ENCODE results near the gene SOCS4. TPM values are rescaled to one million over a fixed set of nuclear protein-coding genes. Genes with fewer than 3 reads are reported as not detected.
"Not testable (repeated sequence)": the region's sequence is repeated elsewhere in the genome, so short reads cannot be mapped to it uniquely, and the experiment has no call there.

Gene SOCS4, protein sequence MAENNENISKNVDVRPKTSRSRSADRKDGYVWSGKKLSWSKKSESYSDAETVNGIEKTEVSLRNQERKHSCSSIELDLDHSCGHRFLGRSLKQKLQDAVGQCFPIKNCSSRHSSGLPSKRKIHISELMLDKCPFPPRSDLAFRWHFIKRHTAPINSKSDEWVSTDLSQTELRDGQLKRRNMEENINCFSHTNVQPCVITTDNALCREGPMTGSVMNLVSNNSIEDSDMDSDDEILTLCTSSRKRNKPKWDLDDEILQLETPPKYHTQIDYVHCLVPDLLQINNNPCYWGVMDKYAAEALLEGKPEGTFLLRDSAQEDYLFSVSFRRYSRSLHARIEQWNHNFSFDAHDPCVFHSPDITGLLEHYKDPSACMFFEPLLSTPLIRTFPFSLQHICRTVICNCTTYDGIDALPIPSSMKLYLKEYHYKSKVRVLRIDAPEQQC
- total RNA-seq, result 10 to 100 TPM; 25.9 to 27.0 TPM

DNA sequence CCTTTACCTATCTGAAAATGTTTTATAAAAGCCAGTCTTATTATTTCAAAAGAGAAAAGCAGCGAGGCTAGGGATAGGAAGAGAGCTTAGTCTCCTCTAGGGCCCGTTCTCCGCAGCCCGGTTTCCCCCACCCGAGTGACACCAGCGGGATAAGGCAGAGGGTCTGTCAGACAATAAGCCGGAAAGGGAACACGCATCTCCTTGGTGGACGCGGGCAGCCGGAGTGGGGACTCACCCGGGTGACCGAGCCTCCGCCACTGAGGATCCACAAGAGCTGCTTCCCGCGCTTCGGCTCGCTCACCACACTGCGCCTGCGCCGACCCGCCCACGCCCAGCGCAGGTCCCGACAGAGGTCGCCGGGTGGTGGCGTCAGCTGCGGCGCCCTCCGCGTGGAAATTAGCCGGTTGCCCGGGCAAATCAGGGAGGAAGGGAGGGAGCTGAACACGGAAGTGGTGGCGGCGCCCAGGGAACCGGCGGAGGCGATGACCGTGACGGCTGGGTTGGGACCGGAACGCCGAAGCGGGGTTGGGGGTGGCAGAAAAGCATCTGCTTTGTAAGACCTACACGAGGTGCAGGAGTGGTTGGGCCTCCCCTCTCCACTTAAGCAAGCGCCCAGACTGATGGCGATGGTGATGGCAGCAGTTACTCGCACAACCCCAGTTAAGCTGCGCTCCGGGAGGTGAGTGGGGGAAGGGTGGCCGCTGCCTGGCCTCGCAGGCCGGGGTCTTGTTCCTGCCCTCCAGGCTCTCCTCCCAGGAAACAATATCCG is at the start of gene SOCS4, which contains the start of gene WDHD1:
Gene SOCS4, plus strand, starts transcription at position 444 of the 769 bp plus-strand sequence. CDS start 15,806 bp downstream, outside the sequence.
Gene WDHD1, minus strand, starts transcription at position 307 of the 769 bp plus-strand sequence. CDS start 312 bp downstream, outside the sequence.
- Mint-ChIP-seq H3K27ac (peak within 1 kb of the TSS; percentile 99), H3K27me3 (ENCODE audit: low read depth) (no peaks in the 10 kb centered on the region), H3K9me3 (no peaks in the 10 kb centered on the region), H3K36me3 (ENCODE audit: insufficient read depth in 2 of 2) (peaks cover 0 to 15% of the 10 kb centered on the region in 2 donors), H3K4me1 (ENCODE audit: low read depth) (peaks cover 45% of the 10 kb centered on the region), H3K4me3 (peak within 1 kb of the TSS; percentile 87 to 94)
- DNase-seq, result peak; percentile 97 to 99
- peak; percentile 96 to 97 for ATAC-seq (replicated peaks in 1 of 2)

DNA sequence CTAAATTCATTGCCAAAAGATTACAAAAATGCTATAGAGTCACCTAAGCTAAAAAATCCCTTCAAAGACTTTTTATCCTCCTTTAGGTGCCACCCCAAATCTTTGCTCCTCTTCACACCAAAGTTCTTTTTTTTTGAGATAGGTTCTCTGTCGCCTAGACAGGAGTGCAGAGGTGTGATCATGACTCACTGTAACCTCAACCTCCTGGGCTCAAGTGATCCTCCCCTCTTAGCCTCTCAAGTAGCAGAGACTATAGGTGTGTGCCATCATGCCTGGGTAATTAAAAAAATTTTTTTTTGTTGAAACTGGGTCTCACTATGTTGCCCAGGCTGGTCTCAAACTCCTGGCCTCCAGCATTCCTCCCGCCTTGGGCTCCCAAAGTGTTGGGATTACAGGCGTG is 48.0 kb upstream of the SOCS4 start:
- DNase-seq (no peak), ATAC-seq (replicated peaks in 1 of 2) (peak in 1 of 2 donors; percentile 35)
- Mint-ChIP-seq H3K4me3 (no peak overlapping the region), H3K4me1 (ENCODE audit: low read depth) (no peaks in the 10 kb centered on the region), H3K9me3 (no peaks in the 10 kb centered on the region), H3K27me3 (ENCODE audit: low read depth) (no peaks in the 10 kb centered on the region), H3K27ac (no peak overlapping the region), H3K36me3 (ENCODE audit: insufficient read depth in 2 of 2) (peaks cover 0 to 7% of the 10 kb centered on the region in 2 donors)

DNA sequence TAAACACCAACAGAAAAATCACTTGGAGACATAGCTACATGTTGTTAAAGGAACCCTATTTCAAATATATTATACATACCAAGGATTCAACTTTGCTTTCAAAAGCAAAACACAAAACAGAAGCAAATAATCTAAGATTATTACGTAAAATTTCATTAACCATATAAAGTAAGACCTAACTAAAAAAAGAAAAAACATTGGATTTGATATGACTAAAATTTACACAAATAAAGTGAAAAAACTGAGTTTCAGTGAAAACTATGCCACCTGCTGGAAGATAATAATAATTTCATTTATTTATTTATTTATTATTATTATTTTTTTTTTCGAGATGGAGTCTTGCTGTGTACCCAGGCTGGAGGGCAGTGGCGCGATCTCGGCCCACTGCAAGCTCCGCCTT is 45.3 kb upstream of the SOCS4 start:
- H3K27ac Mint-ChIP-seq, result no peak overlapping the region
- no peak overlapping the region for H3K4me3 Mint-ChIP-seq
- H3K4me1 Mint-ChIP-seq (ENCODE audit: low read depth), result no peaks in the 10 kb centered on the region
- no peaks in the 10 kb centered on the region for H3K9me3 Mint-ChIP-seq
- ATAC-seq (replicated peaks in 1 of 2) (no peak), DNase-seq (no peak)
- peaks cover 5 to 20% of the 10 kb centered on the region in 2 donors for H3K36me3 Mint-ChIP-seq (ENCODE audit: insufficient read depth in 2 of 2)
- no peaks in the 10 kb centered on the region for H3K27me3 Mint-ChIP-seq (ENCODE audit: low read depth)

DNA sequence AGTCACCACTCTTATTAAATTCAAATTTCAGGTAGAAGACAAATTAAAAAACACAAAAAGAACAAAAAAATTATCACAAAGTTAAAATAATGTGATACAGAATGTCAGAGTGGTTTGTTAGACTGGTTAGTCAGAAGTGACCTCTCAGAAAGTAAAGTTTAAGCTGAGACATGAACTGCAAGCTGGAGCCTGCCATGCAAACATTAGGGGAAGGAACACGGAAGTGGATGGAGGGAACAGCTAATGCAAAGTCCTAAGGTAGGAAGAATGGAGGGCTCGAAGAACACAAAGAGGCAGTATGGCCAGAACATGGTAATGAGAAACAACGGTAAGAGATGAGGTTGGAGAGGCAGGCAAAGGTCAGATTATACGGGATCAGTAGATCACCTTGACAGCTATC is 41.9 kb upstream of the SOCS4 start:
- H3K4me3 Mint-ChIP-seq, result no peak overlapping the region

DNA sequence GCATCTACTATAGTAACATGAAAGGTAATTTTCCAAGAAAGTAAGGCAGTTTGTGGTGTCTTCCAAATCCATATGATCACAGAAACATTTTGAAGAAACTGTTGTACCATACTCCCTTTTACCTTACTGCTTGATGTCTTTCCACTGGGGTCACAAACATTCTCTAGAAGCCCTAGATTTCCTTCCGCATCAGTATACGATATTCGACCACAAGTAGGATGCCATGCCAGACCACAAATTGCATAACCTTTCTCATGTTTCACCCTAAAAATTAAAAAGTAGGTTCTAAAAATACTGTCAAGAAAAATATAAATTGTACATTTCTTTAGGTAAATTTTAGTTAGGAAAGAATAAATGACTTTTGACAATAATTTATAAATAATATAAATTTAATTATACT is 26.7 kb upstream of the SOCS4 start:
- H3K4me3 Mint-ChIP-seq, result no peak overlapping the region
- DNase-seq (no peak), ATAC-seq (replicated peaks in 1 of 2) (no peak)
- no peak overlapping the region for H3K27ac Mint-ChIP-seq
- no peaks in the 10 kb centered on the region for H3K27me3 Mint-ChIP-seq (ENCODE audit: low read depth)
- no peaks in the 10 kb centered on the region for H3K9me3 Mint-ChIP-seq
- peaks cover 7 to 33% of the 10 kb centered on the region in 2 donors for H3K36me3 Mint-ChIP-seq (ENCODE audit: insufficient read depth in 2 of 2)
- H3K4me1 Mint-ChIP-seq (ENCODE audit: low read depth), result no peaks in the 10 kb centered on the region

More for the DNA sequence above, 41.9 kb upstream of the SOCS4 start:
- Mint-ChIP-seq H3K36me3 (ENCODE audit: insufficient read depth in 2 of 2) (peaks cover 7 to 38% of the 10 kb centered on the region in 2 donors), H3K4me1 (ENCODE audit: low read depth) (no peaks in the 10 kb centered on the region), H3K27me3 (ENCODE audit: low read depth) (no peaks in the 10 kb centered on the region), H3K9me3 (no peaks in the 10 kb centered on the region), H3K27ac (no peak overlapping the region)
- ATAC-seq (replicated peaks in 1 of 2) (no peak), DNase-seq (no peak)

DNA sequence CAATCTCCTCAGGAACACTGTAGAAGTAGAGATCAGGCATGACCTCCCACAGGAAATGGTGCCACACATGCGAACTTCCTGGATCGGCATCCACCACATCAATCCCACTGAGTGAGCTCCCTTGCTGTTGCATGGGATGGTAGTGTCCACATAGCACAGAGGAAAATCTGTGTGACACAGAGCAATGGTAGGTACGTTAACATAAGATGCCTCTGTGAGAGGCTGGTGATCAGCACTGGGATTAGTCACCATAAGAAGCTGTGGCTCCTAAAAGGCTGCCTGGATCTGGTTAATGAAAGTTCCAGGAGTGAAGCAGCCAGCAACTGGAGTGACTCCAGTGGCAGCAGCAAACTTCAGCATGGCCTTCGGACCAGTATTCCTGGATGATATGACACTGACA is 22.0 kb upstream of the SOCS4 start:
- no peak overlapping the region for H3K27ac Mint-ChIP-seq
- no peaks in the 10 kb centered on the region for H3K9me3 Mint-ChIP-seq
- ATAC-seq (replicated peaks in 1 of 2), result no peak

DNA sequence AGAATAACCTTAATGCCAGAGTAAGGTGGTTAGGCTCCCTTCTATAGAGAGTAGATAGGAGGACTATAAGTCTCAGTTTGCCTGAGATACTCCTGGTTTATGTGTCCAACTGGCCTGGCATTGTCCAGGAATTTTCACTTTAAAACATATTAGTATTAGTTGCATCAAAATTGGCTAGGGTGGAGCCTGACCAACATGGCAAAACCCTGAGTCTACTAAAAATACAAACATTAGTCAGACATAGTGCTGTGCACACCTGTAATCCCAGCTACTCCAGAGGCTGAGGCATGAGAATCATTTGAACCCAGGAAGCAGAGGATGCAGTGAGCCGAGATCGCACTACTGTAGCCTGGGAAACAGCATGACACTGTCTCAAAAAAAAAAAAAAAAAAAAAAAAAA is 12.0 kb upstream of the SOCS4 start:
- Mint-ChIP-seq H3K9me3 (no peaks in the 10 kb centered on the region), H3K4me3 (no peak overlapping the region), H3K27ac (no peak overlapping the region), H3K4me1 (ENCODE audit: low read depth) (no peaks in the 10 kb centered on the region), H3K36me3 (ENCODE audit: insufficient read depth in 2 of 2) (peaks cover 12 to 27% of the 10 kb centered on the region in 2 donors), H3K27me3 (ENCODE audit: low read depth) (no peaks in the 10 kb centered on the region)
- ATAC-seq (replicated peaks in 1 of 2) (no peak), DNase-seq (no peak)

More for the DNA sequence above, 22.0 kb upstream of the SOCS4 start:
- H3K4me1 Mint-ChIP-seq (ENCODE audit: low read depth), result no peaks in the 10 kb centered on the region
- no peaks in the 10 kb centered on the region for H3K27me3 Mint-ChIP-seq (ENCODE audit: low read depth)
- no peak overlapping the region for H3K4me3 Mint-ChIP-seq
- no peak for DNase-seq
- peaks cover 5 to 28% of the 10 kb centered on the region in 2 donors for H3K36me3 Mint-ChIP-seq (ENCODE audit: insufficient read depth in 2 of 2)

DNA sequence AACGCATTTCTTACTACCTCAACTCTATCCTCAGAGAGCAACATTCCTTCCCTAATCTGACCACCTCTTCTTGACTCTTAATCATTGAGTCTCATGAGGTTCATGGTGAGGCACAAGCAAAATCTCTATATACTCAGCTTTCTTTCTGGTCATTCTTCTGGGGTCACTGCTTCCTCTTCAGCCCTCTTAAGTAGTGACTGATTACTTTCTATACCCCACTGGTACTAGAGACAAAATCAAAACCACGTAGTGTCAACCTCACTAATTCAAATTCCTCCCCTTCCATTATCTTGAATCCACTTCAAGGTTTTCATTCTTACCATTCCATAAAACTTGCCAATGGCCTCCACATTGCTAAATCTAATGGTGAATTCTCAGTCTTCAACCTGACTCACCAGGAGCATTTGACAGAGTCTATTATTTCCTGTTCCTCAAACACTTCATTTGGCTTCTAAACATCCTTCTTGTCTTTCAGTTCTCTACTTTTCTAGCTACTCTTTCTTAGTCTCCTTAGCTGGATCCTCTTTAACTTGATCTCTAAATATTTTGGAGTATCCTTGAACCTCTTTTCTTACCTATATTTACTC is 7.0 kb upstream of the SOCS4 start:
- no peaks in the 10 kb centered on the region for H3K27me3 Mint-ChIP-seq (ENCODE audit: low read depth)
- no peak overlapping the region for H3K27ac Mint-ChIP-seq

DNA sequence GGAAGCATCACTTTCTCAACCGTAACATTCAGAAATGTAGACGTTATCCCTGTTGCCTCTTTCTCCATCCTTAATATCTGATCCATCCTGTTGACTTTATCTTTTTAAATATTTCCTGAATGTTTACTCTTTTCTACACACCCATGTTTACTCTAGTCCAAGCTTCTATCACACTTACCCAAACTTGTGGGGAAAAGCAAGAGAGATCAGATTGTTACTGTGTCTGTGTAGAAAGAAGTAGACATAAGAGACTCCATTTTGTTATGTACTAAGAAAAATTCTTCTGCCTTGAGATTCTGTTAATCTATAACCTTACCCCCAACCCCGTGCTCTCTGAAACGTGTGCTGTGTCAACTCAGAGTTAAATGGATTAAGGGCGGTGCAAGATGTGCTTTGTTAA is 2.7 kb upstream of the SOCS4 start:
- H3K9me3 Mint-ChIP-seq; H3K4me3 Mint-ChIP-seq; ATAC-seq (replicated peaks in 1 of 2); DNase-seq; H3K27me3 Mint-ChIP-seq (ENCODE audit: low read depth): not testable (repeated sequence)
- Mint-ChIP-seq H3K36me3 (ENCODE audit: insufficient read depth in 2 of 2) (peaks cover 3 to 26% of the 10 kb centered on the region in 2 donors), H3K27ac (peak overlapping the region; percentile 4), H3K4me1 (ENCODE audit: low read depth) (peaks cover 33% of the 10 kb centered on the region)

More for the DNA sequence above, 7.0 kb upstream of the SOCS4 start:
- ATAC-seq (replicated peaks in 1 of 2) (no peak), DNase-seq (no peak)
- Mint-ChIP-seq H3K9me3 (no peaks in the 10 kb centered on the region), H3K4me1 (ENCODE audit: low read depth) (peaks cover 10% of the 10 kb centered on the region), H3K36me3 (ENCODE audit: insufficient read depth in 2 of 2) (peaks cover 3 to 22% of the 10 kb centered on the region in 2 donors), H3K4me3 (no peak overlapping the region)

DNA sequence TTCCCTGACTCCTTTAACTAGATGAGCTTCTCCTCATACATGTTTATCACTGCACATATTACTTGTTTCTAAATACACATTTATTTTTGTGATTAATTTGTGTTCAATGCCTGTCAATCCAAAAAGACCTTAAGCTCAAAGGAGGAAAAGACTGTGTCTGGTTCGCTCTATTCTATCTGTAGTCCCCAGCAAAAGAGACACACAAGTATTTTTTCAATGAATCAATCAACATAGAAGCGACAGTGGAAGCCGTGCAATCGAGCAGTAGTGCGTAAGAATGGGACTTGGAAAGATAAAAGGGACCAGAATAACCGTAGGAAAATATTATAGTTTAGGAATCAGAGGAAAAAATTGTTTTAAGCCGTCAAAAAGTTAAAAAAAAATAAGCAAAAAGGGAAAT is 1.1 kb upstream of the SOCS4 start:
- peaks cover 3 to 20% of the 10 kb centered on the region in 2 donors for H3K36me3 Mint-ChIP-seq (ENCODE audit: insufficient read depth in 2 of 2)
- H3K4me1 Mint-ChIP-seq (ENCODE audit: low read depth), result peaks cover 47% of the 10 kb centered on the region
- no peaks in the 10 kb centered on the region for H3K27me3 Mint-ChIP-seq (ENCODE audit: low read depth)

DNA sequence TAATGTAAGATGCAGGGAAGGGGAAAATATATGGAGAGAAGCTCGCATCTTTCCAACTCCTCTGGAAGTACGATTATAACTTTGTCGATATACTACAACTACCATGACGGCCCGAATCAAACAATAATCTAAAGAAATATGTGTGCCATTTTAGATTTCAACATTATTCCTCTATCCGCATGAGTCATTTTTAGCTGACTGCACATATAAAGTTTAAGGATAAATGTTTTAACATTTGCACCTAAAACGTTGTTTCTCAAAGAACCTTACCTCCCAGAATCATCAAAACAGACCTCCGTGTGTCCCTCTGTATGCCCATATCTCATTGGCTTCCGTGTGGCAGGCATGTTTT is 619 bp upstream of the SOCS4 start:
- ATAC-seq (replicated peaks in 1 of 2), result no peak
- peaks cover 47% of the 10 kb centered on the region for H3K4me1 Mint-ChIP-seq (ENCODE audit: low read depth)
- H3K9me3 Mint-ChIP-seq, result no peaks in the 10 kb centered on the region
- H3K27ac Mint-ChIP-seq, result peak overlapping the region; percentile 99
- H3K27me3 Mint-ChIP-seq (ENCODE audit: low read depth), result no peaks in the 10 kb centered on the region
- peaks cover 3 to 20% of the 10 kb centered on the region in 2 donors for H3K36me3 Mint-ChIP-seq (ENCODE audit: insufficient read depth in 2 of 2)
- peak overlapping the region; percentile 87 to 94 for H3K4me3 Mint-ChIP-seq
- no peak for DNase-seq

More for the DNA sequence above, 1.1 kb upstream of the SOCS4 start:
- no peak for ATAC-seq (replicated peaks in 1 of 2)
- peak overlapping the region; percentile 99 for H3K27ac Mint-ChIP-seq
- peak overlapping the region; percentile 87 to 94 for H3K4me3 Mint-ChIP-seq
- no peaks in the 10 kb centered on the region for H3K9me3 Mint-ChIP-seq
- DNase-seq, result no peak

DNA sequence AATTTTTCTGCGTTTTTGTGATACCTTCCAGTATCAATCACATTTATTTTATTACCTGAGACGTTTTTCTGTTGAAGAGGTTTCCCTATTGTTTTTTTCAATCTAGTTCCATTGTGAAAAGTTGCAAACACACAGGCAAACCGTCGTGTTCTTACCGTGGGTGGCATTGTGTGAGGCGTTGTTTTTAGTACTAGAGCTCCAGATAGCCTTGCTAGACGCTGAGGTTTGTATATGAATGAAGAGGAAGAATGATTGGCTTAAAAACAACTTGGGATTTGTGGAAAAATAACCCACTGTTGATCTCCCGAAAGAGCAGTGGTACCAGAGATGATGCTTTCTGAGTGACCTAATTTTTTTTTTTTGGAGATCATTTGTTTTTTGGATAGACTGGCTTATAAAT is 1.0 kb downstream of the SOCS4 start:
- ATAC-seq (replicated peaks in 1 of 2) (no peak), DNase-seq (no peak)
- peaks cover 0 to 13% of the 10 kb centered on the region in 2 donors for H3K36me3 Mint-ChIP-seq (ENCODE audit: insufficient read depth in 2 of 2)
- H3K27me3 Mint-ChIP-seq (ENCODE audit: low read depth), result no peaks in the 10 kb centered on the region
- H3K4me1 Mint-ChIP-seq (ENCODE audit: low read depth), result peaks cover 45% of the 10 kb centered on the region
- H3K27ac Mint-ChIP-seq, result peak overlapping the region; percentile 99
- H3K4me3 Mint-ChIP-seq, result peak overlapping the region; percentile 87 to 94
- H3K9me3 Mint-ChIP-seq, result no peaks in the 10 kb centered on the region

DNA sequence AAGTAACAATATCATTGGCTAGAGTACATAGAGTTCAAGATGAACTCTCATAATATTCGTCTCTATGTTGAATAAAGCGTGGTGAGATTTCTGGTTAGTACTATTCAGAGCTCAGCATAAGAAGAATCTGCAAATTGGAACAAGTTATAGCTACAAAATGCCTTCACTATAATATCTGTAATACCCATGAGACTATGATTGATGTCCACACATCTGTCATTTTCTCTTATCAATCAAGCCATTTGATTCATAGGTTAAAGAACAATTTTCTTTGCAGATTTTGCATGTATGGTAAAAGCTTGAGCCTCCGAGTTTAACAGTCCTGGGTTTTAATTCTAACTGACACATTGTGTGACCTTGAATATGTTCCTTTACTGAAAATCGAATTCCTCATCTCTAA is 1.4 kb downstream of the SOCS4 start:
- Mint-ChIP-seq H3K4me1 (ENCODE audit: low read depth) (peaks cover 45% of the 10 kb centered on the region), H3K27ac (peak overlapping the region; percentile 99), H3K9me3 (no peaks in the 10 kb centered on the region), H3K27me3 (ENCODE audit: low read depth) (no peaks in the 10 kb centered on the region), H3K4me3 (peak overlapping the region; percentile 87 to 94), H3K36me3 (ENCODE audit: insufficient read depth in 2 of 2) (peaks cover 0 to 13% of the 10 kb centered on the region in 2 donors)
- DNase-seq, result no peak
- no peak for ATAC-seq (replicated peaks in 1 of 2)
